NCI-H2107 treated with DMSO at 0.1 percent for 48 hours (cell line): ENCODE measurements around the gene PARP14.
"Not testable (repeated sequence)": the region's sequence is repeated elsewhere in the genome, so short reads cannot be mapped to it uniquely, and the experiment has no call there.

Source experiments
- DNase-seq: peaks from one replicate; lab custom pipeline; 2025; ENCODE audit not compliant: unreplicated experiment; lab: John Stamatoyannopoulos, UW

Gene PARP14

GRCh38 chr3:122679085-122679881 is 1.4 kb upstream of the PARP14 start:
- peak; percentile 89 for DNase-seq

GRCh38 chr3:122679882-122680474 is 661 bp upstream of the PARP14 start:
- peak; percentile 62 for DNase-seq

GRCh38 chr3:122681284-122681973 is 790 bp downstream of the PARP14 start:
- peak; percentile 7 for DNase-seq

- DNase-seq: no peak
Observed at GRCh38 chr3:122681974-122682409, 1.4 kb downstream of the PARP14 start.

- DNase-seq: not testable (repeated sequence)
Observed at GRCh38 chr3:122682778-122683411, 2.3 kb downstream of the PARP14 start.

- DNase-seq: no peak
Observed at GRCh38 chr3:122687298-122687697, 6.7 kb downstream of the PARP14 start.

GRCh38 chr3:122688996-122689395 is 8.4 kb downstream of the PARP14 start:
- no peak for DNase-seq

GRCh38 chr3:122689587-122689986 is 8.9 kb downstream of the PARP14 start:
- DNase-seq: no peak

- DNase-seq: no peak
Observed at GRCh38 chr3:122690096-122690495, 9.5 kb downstream of the PARP14 start.

- DNase-seq: no peak
Observed at GRCh38 chr3:122691195-122691594, 10.6 kb downstream of the PARP14 start.

- DNase-seq: no peak
Observed at GRCh38 chr3:122692674-122693073, 12.0 kb downstream of the PARP14 start.

- no peak for DNase-seq
Observed at GRCh38 chr3:122694966-122695365, 14.3 kb downstream of the PARP14 start.

GRCh38 chr3:122695927-122696561 is 15.4 kb downstream of the PARP14 start:
- no peak for DNase-seq

- no peak for DNase-seq
Observed at GRCh38 chr3:122697952-122698620, 17.4 kb downstream of the PARP14 start.

- DNase-seq: no peak
Observed at GRCh38 chr3:122700193-122700592, 19.6 kb downstream of the PARP14 start.

- DNase-seq: no peak
Observed at GRCh38 chr3:122705379-122705778, 24.7 kb downstream of the PARP14 start.

- not testable (repeated sequence) for DNase-seq
Observed at GRCh38 chr3:122710616-122711251, 30.1 kb downstream of the PARP14 start.

- no peak for DNase-seq
Observed at GRCh38 chr3:122714273-122714672, 33.6 kb downstream of the PARP14 start.

- no peak for DNase-seq
Observed at GRCh38 chr3:122716667-122717066, 36.0 kb downstream of the PARP14 start.
